Amygdala (tissue), 56 donors: ENCODE data around the gene SLC4A1AP.

ENCODE experiments used
- DNase-seq, 56 donors: peaks; one replicate each; lab custom pipeline; 2025; lab: John Stamatoyannopoulos, UW

SLC4A1AP gene

GRCh38 chr2:27715318-27716210 lies 51.9 kb downstream of the SLC4A1AP start:
- DNase-seq, result peak in 8 of 56 donors; percentile 7 to 66 (median 30)

GRCh38 chr2:27716301-27717069 lies 52.8 kb downstream of the SLC4A1AP start:
- no peak for DNase-seq

GRCh38 chr2:27717070-27717795 lies 53.5 kb downstream of the SLC4A1AP start:
- DNase-seq, result no peak

- peak in 7 of 56 donors; percentile 11 to 50 (median 31) for DNase-seq
Observed at GRCh38 chr2:27720004-27720551, 56.4 kb downstream of the SLC4A1AP start.

- DNase-seq, result no peak
Observed at GRCh38 chr2:27721335-27721734, 57.6 kb downstream of the SLC4A1AP start.

- no peak for DNase-seq
Observed at GRCh38 chr2:27721884-27722485, 58.3 kb downstream of the SLC4A1AP start.

GRCh38 chr2:27723372-27724144 lies 59.9 kb downstream of the SLC4A1AP start:
- peak in 41 of 56 donors; percentile 17 to 76 (median 45) for DNase-seq

- DNase-seq, result no peak
Observed at GRCh38 chr2:27724191-27724590, 60.5 kb downstream of the SLC4A1AP start.

GRCh38 chr2:27724905-27725701 lies 61.4 kb downstream of the SLC4A1AP start:
- DNase-seq, result no peak

GRCh38 chr2:27727257-27727656 lies 63.6 kb downstream of the SLC4A1AP start:
- DNase-seq, result no peak

- no peak for DNase-seq
Observed at GRCh38 chr2:27728081-27728858, 64.6 kb downstream of the SLC4A1AP start.

- DNase-seq, result no peak
Observed at GRCh38 chr2:27729198-27729597, 65.5 kb downstream of the SLC4A1AP start.

GRCh38 chr2:27729614-27730013 lies 65.9 kb downstream of the SLC4A1AP start:
- no peak for DNase-seq

GRCh38 chr2:27730261-27730662 lies 66.6 kb downstream of the SLC4A1AP start:
- DNase-seq, result no peak

- no peak for DNase-seq
Observed at GRCh38 chr2:27730980-27731691, 67.4 kb downstream of the SLC4A1AP start.

GRCh38 chr2:27734305-27734704 lies 70.6 kb downstream of the SLC4A1AP start:
- DNase-seq, result no peak
